UCSD-AML1 (cell line): ENCODE data around the gene PLEKHG2.
"Not testable (repeated sequence)": the region's sequence is repeated elsewhere in the genome, so short reads cannot be mapped to it uniquely, and the experiment has no call there.

Source experiments
- DNase-seq: peaks from one replicate; lab custom pipeline; 2025; ENCODE audit not compliant: unreplicated experiment; lab: John Stamatoyannopoulos, UW

The PLEKHG2 gene, protein sequence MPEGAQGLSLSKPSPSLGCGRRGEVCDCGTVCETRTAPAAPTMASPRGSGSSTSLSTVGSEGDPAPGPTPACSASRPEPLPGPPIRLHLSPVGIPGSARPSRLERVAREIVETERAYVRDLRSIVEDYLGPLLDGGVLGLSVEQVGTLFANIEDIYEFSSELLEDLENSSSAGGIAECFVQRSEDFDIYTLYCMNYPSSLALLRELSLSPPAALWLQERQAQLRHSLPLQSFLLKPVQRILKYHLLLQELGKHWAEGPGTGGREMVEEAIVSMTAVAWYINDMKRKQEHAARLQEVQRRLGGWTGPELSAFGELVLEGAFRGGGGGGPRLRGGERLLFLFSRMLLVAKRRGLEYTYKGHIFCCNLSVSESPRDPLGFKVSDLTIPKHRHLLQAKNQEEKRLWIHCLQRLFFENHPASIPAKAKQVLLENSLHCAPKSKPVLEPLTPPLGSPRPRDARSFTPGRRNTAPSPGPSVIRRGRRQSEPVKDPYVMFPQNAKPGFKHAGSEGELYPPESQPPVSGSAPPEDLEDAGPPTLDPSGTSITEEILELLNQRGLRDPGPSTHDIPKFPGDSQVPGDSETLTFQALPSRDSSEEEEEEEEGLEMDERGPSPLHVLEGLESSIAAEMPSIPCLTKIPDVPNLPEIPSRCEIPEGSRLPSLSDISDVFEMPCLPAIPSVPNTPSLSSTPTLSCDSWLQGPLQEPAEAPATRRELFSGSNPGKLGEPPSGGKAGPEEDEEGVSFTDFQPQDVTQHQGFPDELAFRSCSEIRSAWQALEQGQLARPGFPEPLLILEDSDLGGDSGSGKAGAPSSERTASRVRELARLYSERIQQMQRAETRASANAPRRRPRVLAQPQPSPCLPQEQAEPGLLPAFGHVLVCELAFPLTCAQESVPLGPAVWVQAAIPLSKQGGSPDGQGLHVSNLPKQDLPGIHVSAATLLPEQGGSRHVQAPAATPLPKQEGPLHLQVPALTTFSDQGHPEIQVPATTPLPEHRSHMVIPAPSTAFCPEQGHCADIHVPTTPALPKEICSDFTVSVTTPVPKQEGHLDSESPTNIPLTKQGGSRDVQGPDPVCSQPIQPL (N-terminal part only)

DNA sequence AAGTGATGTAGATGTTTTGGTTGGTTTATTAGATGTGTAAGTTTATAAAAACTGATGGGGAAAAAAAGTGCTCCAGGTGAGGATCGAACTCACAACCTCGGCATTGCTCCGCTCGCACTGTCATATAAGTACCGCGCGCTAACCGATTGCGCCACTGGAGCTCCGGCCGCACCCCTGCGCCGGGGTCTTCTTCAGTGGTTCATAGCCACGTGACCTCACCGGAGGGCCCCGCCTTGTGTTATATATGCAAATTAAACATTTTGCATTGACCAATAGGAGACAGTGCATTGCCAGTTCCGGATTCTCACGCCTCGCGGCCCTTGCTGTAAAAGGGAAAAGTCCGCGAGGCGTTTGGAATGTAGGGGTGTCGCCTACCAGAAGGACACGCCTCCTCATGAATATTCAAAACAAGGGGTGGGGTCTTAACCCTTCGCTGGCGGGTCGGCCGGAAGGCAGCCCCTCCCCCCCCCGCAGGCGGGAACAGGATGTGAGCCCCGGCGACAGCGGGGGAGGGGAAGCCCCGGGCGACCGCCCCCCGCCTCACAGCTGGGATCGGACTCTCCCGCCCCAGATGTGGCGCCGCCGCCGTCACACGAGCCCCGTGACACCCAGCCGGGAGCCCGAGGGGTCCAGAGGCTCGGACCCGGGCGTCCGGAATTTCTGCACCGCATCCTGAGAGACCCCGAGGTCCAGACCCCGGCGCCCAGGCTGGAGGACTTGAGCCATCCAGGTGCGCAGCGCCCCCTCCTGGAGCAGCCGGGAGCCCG is at the start of gene PLEKHG2:
TSS of gene PLEKHG2 (plus strand) at position 570 of the 767 bp plus-strand sequence. CDS start 1,418 bp downstream, outside the sequence.
- DNase-seq: peak; percentile 98

DNA sequence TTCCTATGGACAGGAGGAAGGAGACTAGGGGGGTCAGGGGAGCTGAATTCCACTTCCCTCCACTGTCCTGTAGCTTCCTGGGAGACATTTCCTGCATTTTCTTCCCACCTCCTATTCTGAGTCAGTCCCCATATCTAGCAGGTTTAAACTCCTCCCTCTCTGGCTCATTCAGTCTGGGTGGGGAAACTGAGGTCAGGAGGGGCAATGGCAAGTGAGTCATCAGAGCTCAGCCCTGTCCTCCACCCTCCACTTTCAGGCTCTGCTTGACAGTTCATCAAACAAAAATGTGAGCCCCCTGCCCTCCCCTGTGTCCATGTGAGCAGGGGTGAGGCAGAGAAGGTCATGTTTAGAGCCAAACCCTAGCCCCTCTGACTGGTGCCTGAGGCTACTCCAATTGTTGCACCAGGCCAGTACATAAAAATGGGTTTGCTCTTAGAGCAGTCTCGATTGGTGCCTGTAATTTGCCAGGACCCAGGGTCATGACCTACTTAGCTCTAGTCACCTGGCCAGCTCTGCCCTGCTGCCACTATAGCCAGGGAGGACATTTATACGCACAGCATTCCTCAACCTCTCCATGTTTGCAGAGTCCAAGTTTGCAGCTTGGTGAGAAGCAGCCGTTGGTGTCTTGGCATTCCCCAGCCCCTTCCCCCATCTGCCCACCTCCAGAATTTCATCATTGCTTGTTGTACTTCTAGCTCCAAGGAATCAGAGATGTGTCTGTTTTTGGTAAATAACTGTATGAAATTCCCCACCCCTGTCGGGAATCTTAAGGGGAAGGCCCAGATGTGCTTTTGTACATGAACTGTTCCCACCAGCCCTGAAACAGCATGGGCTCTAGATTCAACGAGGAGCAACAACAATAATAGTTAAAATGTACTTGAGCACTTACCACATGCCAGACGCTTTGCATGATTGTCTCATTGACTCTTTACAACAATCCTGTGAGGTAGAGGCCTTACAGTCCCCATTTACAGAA is 49.5 kb upstream of the PLEKHG2 start:
- no peak for DNase-seq

DNA sequence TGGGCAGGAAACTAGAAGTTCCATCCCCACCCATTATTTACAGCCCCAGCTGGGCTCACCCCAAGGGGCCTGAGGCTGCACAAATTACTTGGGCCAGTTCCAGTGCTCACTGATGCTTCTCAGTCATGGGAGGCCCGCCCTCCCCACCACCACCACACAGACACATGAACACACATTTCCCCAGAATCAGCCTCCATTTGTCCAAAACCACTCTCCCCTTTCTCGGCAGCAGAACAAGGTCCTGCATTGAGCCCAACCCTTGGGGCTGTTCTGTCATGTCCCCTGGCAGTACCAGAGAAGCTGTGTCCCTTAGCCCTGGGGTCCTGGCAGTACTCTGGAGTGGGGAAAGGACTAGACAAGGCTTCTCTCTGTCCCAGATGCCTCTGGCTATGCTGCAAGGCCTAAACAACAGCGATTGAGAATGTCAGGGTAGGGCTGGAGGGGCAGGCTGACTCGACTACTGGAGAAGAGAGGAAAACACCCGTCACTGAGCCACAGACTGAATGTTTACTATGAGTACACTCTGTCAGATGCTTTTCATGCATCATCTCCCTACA is 48.5 kb upstream of the PLEKHG2 start:
- no peak for DNase-seq

DNA sequence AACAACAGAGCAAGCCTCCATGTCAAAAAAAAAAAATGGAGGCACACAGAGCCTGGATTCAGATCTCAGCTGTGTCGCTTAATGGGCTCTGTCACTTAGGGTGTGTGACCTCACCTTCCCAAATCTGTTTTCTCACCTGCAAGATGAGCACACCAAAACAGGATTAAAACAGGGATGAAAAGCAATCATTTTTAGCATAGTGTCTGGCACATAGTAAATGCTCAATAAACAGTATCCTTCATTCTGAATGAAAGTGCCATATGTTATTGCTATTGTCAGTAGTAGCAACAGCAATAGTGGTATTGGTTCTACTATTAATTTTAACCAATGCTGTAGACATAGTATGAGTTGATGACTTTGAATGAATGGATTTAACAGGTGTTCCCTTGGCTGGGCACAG is 46.9 kb upstream of the PLEKHG2 start:
- DNase-seq: no peak

DNA sequence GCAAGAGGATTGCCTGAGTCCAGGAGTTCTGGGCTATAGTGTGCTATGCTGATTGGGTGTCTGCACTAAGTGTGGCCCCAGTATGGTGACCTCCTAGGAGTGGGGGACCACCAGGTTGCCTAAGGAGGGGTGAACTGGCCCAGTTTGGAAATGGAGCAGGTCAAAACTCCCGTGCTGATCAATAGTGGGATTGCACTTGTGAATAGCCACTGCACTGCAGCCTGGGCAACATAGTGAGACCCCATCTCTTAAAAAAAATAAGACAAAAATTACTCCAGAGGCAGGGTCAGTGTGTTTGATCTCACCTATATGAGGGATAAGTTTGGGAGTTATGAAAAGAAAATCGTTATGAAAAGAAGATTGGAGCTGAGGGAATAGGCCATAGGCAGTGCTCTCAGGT is 43.3 kb upstream of the PLEKHG2 start:
- no peak for DNase-seq

DNA sequence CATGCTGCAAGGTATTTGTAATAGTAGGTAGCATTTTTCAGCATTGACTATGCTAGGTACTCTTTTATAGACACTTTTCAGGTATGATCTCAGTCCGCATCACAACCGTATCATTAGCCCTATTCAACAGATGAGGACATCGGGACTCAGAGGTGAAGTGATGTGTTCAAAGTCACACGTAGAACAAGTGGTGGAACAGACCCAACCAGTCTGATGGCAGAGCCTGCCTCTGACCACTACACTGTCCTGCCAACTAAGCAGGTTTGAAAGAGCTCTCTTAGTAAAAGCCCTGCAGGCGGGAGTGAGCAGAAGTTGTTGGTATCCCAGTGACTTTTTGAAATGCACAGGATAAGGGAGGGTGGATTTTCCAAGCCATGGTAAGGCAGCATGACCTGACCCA is 41.7 kb upstream of the PLEKHG2 start:
- no peak for DNase-seq

DNA sequence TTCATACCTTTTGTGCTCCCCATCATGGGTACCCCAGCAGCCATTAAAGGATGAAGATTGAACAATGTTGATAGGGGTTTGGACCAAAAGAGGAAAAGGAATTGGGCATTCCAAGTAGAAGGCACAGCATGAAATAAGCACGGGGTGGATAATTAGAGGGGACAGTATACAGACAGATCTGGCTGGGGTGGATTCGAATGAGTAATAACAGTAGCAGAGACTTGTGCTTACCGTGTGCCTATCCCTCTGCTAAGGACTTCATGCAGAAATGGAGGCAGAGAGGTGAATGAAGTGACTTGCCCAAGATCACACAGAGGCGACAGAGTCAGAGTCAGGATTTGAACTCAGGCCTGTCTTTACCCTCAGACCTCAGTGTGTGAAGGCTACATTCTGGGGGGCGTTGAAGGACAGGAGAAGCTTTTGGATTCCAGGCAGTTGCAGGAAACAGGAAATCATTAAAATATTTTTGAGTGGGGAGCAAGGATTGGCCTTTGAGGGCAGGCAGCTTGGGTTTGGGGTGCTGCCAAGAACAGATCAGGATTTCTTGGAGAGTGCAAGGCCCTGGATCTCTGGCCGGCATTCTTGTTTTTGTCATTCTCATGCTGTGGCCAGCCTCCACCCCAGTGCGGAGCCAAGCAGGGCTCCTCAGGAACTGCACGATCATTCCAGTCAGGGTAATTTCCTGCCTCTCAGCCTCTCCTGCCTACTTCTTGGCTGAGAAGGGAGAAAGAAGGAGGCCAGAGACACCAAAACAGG is 40.2 kb upstream of the PLEKHG2 start:
- no peak for DNase-seq

DNA sequence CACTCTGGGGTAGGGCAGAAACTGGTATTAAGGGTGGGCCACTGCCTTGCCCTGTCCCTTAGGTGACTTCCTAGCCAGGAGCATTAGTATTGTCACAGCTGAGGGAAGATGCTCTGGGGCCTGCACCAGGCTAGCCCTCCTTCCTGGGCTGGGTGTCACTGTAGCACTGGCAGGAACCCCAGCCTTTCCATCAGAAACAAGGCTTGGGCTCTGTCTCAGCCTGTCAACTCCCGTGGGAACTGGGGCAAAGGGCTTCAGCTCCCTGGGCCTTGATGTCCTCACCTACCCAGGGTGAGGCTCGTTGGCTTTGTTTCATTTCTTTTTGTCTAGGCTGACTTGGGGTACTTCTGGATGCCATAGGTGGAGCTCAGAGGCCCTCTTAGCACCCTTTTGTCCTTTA is 39.5 kb upstream of the PLEKHG2 start:
- DNase-seq: no peak

DNA sequence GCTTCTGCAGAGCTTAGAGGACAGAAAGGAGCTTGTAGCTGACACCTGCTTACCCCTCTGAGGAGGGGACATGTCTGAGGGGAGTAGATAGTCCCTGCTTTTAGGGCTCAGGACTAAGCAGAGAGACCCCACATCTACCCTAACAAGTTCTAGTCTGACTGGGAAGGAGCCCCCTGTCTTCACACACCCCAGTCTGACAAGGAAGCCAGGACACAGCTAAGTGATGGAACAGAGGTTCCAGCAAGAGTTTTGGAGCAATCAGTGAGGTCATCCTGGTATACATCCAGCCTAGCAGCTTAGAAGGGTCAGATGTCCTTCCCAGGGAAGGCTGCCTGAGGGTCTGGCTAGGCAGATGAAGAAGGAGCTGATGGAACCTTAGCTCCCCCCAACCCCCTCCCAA is 36.5 kb upstream of the PLEKHG2 start:
- DNase-seq: no peak

DNA sequence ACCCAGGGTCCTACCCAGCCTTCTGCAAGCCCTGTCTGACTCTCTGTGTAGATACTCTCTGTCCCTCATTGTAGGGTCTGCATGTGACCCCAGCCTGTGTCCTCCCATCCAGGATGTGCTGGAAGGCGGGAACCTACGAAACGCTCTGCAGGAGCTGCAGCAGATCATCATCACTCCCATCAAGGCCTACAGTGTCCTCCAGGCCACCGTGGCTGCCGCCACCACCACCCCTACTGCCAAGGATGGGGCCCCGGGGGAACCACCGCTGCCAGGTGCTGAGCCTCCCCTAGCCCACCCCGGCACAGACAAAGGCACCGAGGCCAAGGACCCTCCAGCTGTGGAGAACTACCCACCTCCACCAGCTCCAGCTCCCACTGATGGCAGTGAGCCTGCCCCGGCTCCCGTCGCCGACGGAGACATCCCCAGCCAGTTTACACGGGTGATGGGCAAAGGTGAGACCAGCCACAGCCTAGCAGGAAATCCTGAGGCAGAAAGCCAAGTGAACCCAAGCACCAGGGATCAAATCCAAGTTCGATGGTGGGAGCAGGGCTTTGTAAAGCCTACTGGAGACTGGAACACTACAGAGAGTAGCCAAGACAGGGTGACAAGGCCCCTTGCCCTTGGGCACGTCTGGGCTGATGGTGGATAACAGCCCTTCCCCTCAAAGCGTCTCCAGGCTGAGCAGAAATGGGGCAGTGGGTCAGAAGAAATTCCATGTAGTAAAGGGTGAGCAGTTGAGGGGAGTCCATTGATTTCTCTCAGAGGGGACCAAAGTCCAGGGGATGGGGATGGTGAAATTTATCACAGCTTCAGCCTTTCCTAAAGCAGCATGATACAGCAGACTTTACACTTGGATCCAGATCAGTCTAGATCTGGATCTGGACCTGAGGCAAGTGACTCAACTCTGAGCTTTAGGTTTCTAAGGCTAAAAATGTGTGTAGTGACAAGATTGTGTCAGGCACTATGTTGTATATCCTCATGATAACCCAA is 34.8 kb upstream of the PLEKHG2 start:
- DNase-seq: no peak

DNA sequence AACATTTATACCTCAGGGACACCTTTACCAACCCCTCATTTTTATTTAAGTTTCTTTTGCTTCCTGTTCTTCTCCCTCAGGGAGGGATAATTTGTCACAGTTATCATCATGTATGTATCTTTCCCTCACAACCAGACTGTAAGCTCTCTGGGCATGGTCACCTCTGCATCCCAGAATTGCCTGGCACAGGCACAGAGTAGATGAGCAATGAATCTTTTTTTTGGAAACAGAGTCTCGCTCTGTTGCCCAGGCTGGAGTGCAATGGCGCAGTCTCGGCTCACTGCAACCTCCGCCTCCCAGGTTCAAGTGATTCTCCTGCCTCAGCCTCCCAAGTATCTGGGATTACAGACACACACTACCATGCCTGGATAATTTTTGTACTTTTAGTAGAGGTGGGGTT is 33.1 kb upstream of the PLEKHG2 start:
- DNase-seq: not testable (repeated sequence)

DNA sequence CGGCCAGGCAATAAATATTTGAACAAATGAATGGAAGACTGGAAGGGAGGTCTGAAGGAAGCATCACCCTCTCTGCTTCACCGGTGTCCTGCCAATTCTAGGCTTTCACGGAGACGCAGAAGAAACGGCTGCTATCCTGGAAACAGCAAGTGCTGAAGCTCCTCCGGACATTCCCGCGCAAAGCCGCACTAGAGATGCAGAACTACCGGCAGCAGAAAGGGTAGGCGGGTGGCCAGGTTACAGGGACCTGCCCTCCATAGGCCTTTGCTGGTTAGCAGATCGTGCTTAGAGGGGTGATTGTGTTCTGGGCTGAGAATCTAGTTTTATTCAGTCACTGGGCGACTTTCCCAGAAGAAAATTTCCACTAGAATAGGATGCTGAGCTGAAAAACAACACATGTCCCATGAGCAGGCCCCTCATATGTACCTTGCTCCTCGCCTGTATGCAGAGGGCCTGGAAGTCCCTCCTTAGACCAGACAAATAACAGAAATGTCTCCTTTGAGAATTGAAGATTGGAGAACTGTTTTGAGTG is 32.5 kb upstream of the PLEKHG2 start:
- DNase-seq: no peak

DNA sequence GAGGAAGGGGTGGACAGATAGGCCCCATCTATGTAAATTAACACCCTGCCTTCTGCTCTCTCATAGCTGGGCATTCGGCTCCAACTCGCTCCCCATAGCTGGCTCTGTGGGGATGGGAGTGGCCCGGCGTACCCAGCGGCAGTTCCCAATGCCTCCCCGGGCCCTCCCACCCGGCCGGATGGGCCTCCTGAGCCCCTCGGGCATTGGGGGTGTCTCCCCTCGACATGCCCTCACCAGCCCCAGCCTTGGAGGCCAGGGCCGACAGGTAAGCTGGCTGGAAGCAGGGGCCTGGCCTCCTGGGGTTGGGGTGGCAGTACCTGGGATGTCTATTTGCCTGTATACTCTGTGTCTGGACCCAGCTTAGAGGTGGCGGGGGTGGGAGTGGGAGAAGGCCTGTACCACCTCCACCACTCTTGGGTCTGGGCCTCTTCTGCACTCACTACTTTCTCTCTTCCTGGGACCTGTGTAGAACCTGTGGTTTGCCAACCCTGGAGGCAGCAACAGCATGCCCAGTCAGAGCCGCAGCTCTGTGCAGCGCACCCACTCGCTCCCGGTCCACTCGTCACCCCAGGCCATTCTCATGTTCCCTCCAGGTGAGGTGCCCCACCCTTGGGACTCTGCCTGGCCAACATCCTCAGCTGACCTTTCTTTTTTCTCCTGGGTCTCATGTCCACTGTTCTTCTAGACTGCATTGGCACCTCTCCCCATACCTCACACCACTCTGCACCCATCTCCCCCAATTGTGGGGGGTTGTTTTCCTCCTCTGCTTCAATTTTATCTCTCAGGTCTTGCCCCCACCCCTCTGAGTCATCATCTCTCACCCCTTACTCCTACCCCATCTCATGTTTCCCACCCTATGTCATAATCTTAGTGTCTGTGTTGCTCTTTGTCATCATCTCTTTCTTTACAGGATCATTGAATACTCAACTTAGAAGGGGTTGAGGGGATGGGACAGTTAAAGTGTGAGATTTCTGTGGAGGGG is 31.7 kb upstream of the PLEKHG2 start:
- DNase-seq: no peak

DNA sequence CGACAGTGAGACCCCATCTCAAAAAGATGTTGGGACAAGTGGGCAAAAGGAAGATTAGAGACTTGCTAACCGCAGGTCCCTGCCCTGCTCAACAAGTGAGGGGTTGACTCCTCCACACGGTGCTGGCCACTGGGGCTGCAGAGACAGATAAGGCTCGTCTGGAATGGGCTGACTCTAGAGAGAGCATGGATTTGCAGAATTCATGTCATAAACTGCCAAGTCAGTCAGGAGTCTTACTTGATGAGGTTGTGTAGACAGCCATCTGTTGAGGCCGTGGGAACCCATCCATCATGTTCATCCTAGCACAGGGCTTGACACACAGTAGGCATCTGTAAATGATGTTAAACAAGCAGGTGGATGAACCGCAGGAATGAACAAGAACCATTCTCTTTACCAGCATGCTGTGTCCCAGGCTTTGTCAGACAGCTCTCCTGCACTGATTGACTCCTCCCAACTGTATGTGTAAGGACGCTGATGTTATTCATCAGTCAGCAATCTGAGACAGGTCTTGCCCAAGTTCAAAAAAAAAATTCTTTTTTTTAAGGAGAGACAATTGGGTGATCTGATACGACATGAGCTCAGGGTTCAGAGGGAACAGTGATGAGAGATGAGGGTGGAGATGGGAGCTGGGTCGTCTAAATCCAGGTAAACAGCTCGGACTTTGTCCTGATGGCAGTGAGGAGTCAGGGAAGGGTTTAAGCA is 30.4 kb upstream of the PLEKHG2 start:
- DNase-seq: no peak

DNA sequence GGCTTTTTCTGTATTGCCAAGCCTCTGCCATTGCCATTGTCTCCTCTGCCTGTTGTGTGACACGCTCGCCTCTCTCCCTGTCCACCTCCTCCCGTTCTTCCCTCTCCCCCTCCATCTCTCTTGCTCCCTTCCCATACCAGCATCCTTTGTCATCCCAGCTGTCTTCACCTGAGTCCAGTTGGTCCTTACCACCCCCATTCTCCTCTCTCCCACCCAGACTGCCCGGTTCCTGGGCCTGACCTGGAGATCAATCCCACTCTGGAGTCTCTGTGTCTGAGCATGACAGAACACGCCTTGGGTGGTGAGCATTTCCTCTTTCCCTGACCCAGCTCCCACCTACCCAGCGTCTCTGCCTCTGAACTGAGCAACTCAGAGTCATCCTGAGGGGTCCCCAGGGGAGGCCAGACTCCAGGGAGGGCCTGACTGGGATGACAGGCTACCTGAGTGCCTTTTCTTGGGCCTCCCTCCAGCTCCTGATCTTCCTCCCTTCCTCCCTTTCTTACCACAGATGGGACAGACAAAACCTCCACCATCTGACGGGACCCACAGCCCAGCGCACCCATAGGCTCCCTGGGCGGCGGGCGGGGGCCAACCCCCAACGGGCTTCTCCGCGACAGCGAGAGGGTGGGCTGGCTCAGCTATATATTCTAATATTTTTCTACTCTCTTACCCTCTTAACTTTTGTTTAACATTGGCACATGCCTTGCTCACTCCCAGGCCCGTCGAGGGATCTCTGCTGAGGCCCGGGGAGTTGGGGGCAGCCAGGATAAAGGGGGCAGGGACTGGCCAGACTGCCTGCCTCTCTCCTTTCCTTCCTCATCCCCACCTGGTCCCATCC is 29.3 kb upstream of the PLEKHG2 start:
- no peak for DNase-seq
